GM21423 (cell line): ENCODE data around the gene RAB3IP.
"Not testable (repeated sequence)": the region's sequence is repeated elsewhere in the genome, so short reads cannot be mapped to it uniquely, and the experiment has no call there.

ENCODE experiments used
- ATAC-seq: cut with Tn5 transposase; IDR thresholded peaks from one replicate; pipeline ENCODE4 v1.9.1; 2021; ENCODE audit warnings: mild to moderate bottlenecking, moderate library complexity; ENCODE audit not compliant: unreplicated experiment

Gene RAB3IP

DNA sequence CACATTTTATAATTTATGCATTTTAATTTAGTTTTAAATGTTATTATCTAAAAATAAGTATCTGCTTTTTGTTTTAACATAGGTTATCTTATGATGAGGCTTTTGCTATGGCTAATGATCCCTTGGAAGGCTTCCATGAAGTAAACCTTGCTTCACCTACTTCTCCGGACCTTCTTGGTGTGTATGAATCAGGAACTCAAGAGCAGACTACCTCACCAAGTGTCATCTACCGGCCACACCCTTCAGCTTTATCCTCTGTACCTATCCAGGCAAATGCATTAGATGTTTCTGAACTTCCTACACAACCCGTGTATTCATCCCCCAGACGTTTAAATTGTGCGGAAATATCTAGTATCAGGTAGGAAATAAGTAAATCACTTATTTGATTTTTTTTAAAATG, 16.6 kb downstream of the RAB3IP start:
- ATAC-seq = no peak

DNA sequence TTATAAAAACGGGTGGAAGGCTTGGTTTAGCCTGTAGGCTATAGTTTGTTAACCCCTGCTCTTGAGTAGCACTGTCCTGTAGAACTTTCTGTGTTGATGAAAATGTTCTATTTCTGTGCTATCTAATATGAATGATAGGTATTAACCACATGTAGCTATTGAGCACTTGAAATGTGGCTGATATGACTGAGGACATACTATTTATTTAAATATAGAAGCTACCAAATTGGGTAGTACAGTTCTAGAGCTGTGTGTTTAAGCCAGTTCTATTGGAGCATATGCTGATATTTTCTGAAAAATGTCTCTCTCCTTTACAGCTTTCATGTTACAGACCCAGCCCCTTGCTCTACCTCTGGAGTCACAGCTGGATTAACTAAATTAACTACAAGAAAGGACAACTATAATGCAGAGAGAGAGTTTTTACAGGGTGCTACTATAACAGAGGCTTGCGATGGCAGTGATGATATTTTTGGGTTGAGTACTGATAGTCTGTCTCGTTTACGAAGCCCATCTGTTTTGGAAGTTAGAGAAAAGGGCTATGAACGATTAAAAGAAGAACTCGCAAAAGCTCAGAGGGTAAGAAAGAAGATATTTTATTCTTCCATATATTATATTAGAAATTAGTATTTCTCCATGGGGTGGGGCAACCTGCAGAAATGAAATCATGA, 17.6 kb downstream of the RAB3IP start:
- no peak for ATAC-seq

DNA sequence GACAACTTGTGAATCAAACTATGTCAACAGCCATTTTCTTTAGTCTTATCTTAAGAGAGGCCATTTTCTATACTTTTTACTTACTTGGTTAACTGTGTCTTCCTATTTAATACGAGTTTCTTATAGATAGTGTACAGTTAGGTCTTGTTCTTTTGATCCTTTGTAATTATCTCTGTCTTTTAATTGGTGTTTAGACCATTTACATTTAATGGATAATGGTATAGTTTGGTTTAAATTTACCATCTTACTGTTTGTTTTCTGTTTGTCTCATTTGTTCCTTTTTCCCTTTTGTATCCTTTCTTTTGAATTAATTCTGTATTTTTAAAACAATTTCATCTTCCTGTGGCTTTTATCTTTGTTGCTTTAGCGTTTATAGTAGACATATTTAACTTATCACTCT, 19.4 kb downstream of the RAB3IP start:
- ATAC-seq = no peak

DNA sequence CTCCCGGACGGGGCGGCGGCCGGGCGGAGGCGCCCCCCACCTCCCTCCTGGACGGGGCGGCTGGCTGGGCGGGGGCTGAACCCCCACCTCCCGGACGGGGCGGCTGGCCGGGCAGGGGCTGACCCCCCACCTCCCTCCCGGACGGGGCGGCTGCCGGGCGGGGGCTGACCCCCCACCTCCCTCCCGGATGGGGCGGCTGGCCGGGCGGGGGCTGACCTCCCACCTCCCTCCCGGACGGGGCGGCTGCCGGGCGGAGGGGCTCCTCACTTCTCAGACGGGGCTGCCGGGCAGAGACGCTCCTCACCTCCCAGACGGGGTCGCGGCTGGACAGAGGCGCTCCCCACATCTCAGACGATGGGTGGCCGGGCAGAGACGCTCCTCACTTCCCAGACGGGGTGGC, 20.9 kb downstream of the RAB3IP start:
- not testable (repeated sequence) for ATAC-seq

DNA sequence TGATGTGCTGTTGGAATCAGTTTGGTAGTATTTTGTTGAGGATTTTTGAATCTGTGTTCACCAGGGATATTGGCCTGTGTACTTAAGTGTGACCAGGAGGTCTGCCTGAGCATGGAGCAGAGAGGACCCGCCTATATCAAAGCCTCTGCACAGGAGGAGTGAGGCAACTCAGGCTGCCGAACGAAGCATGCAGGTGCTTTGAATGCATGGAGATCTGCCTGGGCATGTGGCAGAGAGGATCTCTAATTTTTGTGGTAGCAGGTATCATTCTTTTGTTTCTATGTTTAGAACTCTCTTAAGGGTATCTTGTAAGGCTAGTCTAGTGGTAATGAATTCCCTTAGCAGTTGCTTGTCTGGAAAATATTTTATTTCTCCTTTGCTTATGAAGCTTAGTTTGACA, 26.9 kb downstream of the RAB3IP start:
- no peak for ATAC-seq

DNA sequence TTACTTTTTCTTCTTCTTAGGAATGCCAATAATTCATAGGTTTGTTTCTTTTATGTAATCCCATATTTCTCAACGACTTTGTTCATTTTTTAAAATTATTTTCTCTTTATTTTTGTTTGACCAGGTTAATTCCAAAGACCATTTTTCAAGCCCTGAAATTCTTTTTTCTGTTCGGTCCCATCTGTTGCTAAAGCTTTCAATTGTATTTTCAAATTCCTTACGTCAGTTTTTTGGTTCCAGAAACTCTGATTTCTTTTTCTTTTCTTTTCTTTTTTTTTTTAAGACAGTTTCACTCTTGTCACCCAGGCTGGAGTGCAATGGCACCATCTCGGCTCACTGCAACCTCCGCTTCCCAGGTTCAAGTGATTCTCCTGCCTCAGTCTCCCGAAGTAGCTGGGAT, 27.6 kb downstream of the RAB3IP start:
- ATAC-seq = no peak

DNA sequence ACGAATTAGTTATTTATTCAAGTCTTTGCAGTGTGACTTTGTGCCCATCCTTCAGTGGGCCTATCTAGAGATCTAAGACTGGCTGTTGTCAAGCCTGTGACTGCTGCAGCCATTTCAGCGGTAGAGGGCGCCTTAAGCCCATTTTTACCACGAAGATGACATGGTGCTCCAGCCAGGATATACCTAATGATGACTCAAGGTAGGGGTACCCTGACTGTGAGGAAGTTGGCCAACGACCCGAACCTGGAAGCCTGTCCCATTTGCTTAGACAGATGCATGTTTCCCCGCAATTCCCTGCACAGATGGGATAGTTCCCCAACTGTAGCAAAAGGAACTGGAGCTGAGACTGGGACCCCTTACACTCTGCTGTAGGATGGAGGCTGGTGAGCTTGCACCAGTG, 41.3 kb downstream of the RAB3IP start:
- ATAC-seq = no peak

DNA sequence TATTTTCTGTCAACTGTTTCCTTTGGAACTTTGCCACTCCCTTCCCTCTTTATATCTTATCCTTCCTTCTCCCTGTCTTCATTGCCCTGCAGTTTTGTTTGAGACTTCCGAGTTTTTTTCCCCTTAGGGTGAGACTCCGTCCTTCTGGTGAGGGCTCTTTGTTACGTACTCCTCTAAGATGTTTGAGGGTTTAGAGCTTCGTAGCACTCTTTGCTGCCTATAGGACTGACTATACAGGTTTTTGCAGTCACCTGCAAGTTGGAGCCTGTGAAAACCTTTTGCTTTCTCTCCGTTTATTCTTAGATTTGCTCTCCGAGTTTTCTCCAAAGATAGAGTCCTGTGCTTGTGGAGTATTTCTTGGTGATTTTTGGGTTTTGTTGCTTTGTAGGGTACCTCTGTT, 44.7 kb downstream of the RAB3IP start:
- ATAC-seq = no peak

DNA sequence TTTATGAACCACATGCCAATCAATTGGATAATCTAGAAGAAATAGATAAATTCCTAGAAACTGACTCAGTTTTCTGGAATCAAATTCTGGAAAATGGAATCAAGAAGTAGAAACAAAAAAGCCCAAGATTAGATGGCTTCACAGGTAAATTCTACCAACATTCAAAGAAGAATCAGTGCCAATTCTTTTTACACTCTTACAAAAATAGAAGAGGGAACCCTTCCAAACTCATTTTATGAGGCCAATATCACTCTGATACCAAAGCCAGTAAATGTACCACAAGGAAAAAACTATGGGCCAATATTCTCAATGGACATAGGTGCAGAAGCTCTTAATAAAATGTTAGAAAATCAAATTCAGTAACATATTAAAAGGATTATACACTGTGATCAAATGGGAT, 50.7 kb downstream of the RAB3IP start:
- ATAC-seq = no peak

DNA sequence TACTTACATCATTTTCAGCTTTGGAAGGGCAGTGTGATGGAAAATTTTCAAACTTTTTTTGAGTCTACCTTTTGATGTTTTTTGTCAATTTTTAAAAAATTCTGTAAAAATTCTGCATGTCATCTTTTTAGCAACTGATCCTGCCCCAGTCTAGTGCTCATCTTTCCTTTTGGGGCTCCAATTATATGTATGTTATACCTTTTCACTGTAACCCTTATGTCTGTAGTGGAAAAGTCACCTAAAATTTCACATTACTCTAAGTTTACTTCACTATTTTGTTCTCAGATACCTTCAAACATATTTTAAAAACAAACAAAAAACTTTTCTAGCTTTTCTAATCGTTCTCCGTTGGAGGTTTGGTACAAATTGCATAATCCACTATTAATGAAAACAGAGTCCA, 53.9 kb downstream of the RAB3IP start:
- no peak for ATAC-seq

DNA sequence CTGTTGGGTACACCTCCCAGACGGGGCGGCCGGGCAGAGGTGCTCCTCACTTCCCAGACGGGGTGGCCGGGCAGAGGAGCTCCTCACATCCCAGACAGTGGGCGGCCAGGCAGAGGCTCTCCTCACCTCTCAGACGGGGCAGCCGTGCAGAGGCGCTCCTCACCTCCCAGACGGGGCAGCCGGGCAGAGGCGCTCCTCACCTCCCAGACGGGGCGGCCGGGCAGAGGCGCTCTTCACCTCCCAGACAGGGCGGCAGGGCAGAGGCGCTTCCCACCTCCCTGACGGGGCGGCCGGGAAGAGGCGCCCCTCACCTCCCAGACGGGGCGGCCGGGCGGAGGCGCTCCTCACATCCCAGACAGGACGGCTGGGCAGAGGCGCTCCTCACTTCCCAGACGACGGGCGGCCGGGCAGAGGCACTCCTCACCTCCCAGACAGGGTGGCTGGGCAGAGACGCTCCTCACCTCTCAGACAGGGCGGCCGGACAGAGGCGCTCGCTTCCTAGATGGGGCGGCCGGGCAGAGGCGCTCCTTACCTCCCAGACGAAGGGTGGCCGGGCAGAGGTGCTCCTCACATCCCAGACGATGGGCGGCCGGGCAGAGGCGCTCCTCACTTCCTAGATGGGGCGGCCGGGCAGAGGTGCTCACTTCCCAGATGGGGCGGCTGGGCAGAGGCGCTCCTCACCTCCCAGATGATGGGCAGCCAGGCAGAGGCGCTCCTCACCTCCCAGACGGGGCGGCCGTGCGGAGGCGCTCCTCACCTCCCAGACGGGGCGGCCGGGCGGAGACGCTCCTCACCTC, 68.6 kb downstream of the RAB3IP start:
- ATAC-seq = not testable (repeated sequence)

DNA sequence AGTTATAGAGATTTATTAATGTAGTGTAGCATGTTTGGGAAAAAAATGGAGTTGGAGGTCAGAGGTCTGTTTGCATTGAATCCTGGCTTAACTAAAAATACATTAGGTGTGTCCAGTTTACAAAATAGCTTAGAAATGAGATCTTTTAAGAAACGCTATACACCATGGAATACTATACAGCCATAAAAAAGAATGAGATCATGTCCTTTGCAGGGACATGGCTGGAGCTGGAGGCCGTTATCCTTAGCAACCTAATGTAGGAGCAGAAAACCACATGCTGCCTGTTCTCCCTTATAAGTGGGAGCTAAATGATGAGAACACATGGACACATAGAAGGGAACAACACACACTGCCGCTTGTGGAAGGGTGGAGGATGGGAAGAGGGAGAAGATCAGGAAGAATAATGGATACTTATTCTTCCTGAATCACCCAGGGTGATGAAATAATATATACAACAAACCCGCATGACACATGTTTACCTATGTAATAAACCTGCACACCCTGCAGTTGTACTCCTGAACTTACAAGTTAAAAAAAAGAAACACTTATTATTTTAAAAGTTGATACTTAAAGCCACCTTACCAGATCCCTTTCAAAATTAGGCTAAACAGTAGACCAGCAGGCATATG, 72.3 kb downstream of the RAB3IP start:
- ATAC-seq = no peak

DNA sequence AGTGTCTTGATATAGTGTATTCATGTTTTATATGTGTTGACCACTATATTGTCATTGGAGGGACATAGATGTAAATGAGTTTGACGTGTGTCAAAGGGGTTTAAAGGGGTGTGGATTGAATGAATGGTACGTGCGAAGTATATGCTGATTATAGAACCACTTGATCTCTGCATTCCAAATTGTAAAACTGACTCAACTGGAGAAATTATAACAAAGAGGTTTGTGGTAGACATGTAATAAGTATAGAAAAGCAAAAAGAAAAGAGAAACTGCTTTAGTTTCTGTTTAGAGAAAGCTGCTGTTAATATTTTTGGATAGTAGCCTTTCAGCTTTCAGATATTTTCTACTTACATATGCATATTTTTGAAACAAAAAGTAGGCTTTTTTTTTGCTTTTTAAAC, 77.4 kb downstream of the RAB3IP start:
- ATAC-seq = peak; percentile 45

DNA sequence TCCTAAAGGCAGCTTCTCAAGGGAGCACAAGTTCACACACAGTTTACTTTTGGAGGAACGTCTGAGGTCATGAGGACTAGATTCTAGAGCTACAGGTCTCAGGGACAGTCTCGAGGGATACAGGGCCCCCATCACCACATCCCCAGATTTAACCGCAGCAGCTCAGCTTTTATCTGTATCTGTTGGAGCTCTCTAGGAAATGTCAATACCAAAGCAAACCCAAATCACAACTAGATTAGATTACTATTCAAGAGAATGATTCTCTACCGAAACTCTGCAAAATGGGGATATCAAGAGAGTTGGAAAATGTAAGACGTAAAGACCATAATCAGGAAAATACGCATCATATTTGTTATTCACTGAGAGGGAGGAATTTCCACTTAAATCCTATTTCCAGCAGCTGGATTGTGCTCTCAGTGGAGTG, 82.4 kb downstream of the RAB3IP start:
- ATAC-seq = no peak

DNA sequence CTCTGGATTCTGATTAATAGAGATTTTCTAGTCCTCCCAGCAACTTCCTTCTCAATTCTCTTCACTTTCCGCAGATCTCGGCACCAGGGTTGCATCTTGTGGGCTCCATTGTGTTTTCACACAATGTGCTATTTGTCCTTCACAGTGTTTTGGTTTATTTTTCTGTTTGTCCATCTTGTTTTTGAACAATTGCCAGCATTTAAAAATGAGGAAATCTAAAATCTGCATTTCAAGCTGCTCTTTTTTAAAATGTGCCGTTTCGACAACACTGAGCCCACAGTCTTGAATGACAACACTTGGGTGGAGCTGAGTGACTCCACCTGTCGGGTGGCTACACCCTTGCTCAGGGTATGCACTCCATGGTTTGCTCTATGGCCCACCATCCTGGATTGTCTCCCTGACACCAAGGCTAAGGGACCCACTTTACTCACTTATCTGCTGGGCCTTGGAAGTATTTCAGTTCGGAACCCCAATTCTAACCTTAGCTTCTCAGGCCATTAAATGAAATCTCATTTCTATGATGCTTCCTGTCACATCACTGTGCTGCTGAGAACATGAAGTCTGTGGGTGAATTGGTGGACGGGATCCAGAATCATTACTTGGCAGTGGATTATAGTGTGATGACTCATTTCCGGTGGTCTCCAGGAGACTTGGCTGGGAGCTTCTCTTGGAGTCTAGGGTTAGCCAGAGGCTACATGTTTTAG, 82.9 kb downstream of the RAB3IP start:
- no peak for ATAC-seq

DNA sequence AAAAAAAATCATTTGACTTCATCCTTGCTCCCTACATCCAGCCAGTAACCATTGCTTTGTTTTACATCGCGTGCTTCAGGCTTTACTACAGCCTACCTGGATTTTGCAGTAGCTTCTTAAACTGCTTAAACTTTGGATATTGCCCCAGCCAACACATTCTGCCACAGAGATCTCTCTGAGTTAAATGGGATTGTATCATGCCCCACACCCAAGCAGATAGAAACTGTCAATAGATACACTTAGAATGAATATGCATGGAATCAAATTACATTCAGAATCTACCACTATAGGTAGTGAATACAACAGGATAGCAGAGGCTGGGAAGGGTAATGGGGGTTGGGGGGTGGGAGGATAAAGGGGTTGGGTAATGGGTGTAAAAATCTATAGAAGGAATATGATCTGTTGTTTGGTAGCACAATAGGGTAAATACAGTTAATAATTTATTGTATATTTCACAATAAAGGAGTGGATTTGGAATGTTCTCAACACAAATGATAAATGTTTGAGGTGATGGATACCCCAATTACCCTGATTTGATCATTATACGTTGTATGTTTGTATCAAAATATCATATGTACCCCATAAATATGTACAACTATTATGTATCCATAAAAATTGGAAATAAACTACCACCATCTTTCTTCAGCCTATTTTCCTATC, 83.7 kb downstream of the RAB3IP start:
- ATAC-seq = no peak

DNA sequence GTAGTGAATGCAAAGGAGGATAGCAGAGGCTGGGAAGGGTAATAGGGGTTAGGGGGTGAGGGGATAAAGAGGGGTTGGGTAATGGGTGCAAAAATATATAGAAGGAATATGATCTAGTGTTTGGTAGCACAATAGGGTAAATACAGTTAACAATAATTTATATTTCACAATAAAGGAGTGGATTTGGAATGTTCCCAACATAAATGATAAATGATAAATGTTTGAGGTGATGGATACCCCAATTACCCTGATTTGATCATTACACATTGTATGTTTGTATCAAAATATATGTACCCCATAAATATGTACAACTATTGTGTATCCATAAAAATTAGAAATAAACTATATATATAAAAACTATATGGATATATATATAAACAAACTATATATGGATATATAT, 85.4 kb downstream of the RAB3IP start:
- no peak for ATAC-seq

DNA sequence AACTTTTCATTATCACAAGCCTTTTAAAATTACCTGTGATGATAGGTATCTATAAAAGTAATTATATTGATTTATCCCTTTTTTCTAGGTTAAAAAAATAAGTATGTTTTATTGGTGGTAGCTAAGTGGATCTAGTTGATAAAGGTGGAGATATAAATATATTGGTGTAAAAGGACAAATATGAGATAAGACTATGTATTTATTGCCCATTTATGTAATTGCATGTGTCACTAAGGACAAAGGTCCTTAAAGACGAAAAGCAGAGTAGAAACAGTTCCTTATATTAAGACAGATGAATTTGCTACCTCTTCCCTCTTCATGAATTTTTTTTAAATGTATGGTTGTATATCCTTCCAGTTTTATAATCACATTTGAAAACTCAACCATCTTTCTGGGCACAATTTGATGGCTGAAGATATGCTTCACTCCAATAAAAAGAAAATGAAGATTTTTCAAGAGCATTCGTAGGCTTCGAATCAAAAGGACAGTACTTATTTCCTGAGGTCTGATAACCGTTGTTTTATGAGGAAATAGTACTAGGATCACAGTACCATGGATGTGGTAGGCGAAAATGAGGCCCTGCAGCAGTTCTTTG, 86.4 kb downstream of the RAB3IP start, which contains the start of gene MYRFL:
Gene MYRFL (plus strand): TSS at position 262 of the 595 bp plus-strand sequence. CDS start 291 bp downstream, at position 553.
- ATAC-seq = no peak

DNA sequence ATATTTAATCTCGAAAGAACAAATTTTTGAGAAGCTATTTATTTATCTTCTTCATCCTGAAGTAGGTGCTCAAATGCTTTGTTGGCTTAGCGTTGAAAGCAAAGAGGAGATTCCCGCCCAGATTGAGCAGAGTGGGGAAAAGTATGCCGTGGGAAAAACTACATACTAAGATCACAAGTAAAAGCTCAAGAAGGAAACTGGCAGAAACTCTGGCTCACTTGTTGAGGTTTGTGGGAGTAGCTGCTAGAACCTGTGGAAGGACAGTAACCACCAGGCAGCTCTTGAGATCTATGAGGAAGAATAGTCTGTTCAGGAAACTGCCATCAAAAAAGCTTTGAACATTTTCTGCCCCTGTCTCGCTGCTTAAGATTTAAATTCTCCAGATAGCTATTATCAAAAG, 90.2 kb downstream of the RAB3IP start:
- ATAC-seq = no peak

DNA sequence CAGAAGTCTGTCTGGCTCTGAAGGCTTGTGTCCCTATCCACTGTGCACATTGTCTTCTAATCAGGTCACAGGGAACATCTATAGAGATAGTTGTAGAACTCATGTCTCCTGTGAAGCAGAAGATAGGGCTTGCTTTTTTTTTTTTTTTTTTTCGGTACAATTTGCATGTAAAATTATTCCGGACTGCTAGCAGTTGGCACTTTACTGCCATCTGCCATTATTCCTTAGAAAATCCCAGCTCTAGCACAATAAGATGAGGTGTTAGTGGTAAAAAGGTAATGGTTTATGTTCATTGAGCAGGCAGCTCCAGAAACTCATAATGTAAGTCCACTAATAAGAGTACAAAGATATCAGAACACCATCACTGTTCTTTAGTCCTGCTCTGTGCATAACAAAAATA, 95.0 kb downstream of the RAB3IP start:
- ATAC-seq = no peak
